Measurements from ENCODE around the gene MEPE.

The MEPE gene

GRCh38 chr4:87844452-87844851, 11.7 kb downstream of the MEPE start:
- DNase-seq, result no peak

GRCh38 chr4:87846226-87846625, 13.5 kb downstream of the MEPE start:
- no peak for DNase-seq

DNA sequence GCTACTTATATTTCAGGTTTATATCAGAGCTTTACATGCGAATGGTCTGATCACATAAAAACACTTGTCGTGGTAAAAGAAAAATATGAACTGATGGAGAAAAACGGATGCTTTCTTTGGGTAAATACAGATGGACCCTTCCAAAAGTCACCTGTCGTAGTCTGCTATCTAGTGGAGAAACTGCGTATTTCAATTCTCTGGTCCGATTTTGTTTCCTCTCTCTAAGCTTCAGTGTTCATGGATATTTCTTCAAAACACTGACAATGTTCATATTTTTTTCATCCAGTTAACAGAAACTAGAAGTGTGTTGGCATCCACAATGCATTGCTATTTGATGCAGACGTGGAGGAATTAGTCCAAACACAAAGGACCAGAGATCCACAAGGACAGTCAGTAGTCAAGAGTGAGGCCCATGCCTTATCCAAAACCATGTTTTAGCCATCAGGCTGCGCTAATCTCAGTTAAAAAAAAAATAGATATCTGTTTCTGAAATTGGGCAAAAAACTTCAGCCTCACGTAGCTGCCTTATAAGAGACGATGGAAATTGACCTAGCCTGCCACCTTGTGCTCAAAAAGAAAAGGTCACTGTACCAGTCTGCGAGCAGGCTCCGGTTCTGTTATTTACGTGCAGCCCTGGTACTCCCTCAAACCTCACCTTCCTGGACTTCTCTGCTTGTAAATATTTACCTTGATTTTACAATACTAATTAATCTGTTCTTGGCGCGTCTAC, 16.0 kb downstream of the MEPE start:
- DNase-seq, result peak; percentile 28

DNA sequence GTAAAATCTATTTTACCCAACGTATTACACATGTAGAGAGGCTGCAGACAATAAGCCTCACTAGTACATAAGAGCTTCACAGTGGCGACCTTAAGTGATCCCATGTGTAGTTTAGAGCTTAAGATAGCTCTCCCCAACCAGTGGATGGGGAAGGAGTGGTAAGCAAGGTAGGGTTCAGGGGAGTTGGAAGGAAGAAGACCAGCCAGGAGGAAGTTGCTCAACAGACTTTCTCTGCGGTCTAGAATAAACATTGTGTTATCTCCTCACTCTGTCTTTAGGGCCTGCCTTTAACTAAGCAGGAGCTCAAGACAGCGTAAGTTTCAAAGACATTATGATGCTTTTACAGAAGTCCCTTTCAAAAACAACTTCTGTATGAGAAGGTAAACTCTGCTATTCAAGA, 16.8 kb downstream of the MEPE start:
- DNase-seq, result no peak

DNA sequence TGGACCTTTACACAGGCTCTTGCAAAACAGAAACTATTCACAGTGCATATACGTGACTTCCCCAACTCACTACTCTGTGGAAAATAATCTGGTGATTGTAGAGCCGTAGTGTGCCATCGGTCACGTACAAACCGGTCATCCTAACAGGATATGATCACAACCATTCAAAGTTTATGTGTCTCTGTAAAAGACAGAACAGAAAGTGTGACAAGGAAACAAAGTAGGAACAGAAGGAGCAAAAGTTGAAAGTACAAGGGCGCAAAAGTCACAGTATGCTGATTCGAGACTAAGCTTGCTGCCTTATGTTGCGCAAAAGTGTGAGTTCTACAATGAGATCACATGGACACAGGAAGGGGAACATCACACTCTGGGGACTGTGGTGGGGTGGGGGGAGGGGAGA, 18.6 kb downstream of the MEPE start:
- DNase-seq, result no peak

- no peak for DNase-seq
Observed at GRCh38 chr4:87851953-87852352, 19.2 kb downstream of the MEPE start.

DNA sequence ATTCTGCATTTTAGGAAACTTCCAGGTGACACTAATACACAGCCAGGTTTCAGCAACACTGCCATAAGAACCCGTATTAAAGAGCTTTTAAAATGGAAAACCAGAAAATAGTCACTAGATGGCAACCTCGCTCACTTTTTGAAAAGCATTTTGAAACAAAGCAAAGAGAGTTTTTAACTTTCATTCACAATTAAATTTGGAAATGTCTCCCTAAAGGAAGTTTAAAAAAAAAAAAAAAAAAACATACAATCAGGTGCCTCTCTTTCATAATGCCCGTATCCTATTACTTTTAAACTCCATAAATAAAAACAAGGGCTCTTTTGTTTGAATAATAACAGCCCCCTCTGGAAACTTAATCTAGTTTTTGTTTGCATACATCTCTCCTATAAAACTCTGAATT, 20.3 kb downstream of the MEPE start:
- DNase-seq, result no peak

- no peak for DNase-seq
Observed at GRCh38 chr4:87853891-87854290, 21.1 kb downstream of the MEPE start.

- DNase-seq, result no peak
Observed at GRCh38 chr4:87855559-87855958, 22.8 kb downstream of the MEPE start.

DNA sequence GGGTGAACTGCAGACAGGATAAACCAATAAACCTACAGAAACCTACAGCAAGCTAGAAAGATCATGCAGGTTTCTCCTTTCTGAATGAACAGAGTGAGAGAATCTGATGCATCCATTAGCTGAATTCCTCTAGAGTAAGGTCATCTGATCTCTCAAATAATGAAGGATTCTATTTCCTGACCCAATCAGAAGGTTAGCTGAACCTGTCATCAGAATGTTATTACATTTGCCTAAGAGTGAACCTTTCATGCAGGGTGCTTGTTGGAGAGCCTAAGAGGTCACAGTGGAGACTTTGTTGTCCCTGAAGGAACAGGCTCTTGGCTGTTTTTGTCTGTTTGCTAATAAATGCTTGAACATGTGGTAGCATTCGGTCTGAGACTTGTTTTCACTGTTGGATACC, 24.0 kb downstream of the MEPE start:
- DNase-seq, result no peak

DNA sequence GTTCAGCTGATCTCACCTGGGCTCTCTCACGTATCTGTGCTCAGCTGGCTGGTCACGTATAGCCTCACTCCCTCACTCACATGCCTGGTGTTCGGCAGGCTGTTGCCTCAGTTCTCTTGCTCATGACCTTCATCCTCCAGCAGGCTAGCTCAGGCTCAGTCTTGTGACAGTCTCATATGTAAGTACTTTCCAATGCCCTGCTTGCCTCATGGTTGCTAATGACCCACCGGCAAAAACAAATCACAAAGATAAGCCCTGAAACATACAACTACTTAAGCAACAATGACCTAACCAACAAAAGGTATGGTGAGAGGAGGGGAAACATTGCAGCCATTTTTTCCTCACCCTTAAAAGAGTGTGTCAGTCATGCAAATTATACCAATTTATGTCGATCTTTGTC, 25.0 kb downstream of the MEPE start:
- DNase-seq, result no peak

DNA sequence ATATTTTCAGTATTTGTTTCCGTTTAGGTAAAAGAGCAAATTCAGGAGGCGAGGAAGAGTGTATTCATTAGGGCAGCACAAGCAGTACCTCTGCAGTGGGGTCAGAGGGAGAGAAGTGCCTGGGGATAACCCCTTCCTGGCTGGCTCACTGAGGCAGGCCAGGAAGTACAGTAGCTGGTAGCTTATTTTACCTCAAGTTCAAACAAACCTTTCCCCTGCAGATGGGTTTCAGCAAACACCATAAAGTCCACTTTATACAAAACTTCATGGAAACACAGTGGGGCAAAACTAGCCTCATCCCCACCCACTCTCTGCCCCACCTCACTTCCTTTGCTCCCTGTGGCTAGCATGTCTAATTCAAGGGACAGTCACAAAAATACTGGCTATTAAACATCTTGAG, 29.5 kb downstream of the MEPE start:
- no peak for DNase-seq

GRCh38 chr4:87863486-87863885, 30.7 kb downstream of the MEPE start:
- no peak for DNase-seq

DNA sequence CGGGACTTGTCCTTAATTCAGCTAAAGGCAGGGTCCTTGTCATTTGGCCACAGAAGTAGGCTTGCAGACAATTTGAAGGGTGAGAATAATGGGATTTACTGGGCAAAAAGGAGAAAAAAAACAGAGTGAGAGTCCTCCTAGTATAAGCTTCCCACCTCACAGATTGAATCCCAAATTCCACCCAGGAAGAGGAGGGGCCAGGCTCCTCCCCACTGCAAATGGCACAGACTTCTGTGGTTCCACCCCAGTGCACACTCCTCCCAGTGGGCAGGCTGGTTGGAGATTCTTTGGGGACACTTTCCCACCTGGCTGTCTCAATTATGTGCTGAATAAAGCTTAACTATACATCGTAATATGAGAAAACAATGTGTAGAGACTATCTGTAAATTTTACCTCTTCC, 31.6 kb downstream of the MEPE start:
- DNase-seq, result no peak

DNA sequence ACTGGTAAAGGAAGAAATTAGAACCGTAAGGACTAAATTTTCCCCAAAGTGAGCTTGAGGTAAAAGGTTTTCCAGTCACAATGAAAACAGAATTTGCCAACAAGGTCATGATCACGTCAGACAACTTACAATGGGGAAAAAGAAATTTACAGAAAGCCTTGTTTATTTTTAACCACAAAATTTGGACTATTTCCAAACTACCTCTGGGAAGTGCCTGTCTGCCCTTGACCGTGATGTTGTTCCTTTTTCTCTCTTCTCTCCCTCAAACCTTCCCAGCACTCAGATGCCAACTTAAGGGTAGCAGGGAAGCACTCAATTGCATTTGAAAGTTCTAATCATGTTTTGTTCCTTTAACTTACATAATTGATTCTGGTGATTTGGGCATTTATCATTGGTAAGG, 32.5 kb downstream of the MEPE start:
- no peak for DNase-seq

- DNase-seq, result no peak
Observed at GRCh38 chr4:87865960-87866598, 33.3 kb downstream of the MEPE start.

GRCh38 chr4:87868522-87868921, 35.8 kb downstream of the MEPE start:
- no peak for DNase-seq

GRCh38 chr4:87872028-87872427, 39.3 kb downstream of the MEPE start:
- no peak for DNase-seq

GRCh38 chr4:87875191-87875590, 42.4 kb downstream of the MEPE start:
- no peak for DNase-seq

- DNase-seq, result no peak
Observed at GRCh38 chr4:87880106-87880505, 47.3 kb downstream of the MEPE start.

DNA sequence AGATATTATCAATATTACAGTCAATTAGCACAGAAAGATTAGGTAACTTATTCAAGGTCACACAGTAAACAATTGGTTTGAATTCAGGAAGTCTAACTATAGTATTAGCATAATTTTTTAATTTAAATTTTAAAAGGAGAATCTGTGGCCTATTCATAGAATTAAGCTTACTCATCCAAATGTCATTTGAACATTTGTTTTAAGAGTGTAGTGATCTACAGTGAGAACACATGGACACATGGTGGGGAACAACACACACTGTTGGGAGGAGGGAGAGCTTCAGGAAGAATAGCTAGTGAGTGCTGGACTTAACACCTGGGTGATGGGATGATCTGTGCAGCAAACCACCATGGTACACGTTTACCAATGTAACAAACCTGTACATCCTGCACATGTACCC, 48.3 kb downstream of the MEPE start:
- no peak for DNase-seq

- no peak for DNase-seq
Observed at GRCh38 chr4:87882321-87882720, 49.6 kb downstream of the MEPE start.

DNA sequence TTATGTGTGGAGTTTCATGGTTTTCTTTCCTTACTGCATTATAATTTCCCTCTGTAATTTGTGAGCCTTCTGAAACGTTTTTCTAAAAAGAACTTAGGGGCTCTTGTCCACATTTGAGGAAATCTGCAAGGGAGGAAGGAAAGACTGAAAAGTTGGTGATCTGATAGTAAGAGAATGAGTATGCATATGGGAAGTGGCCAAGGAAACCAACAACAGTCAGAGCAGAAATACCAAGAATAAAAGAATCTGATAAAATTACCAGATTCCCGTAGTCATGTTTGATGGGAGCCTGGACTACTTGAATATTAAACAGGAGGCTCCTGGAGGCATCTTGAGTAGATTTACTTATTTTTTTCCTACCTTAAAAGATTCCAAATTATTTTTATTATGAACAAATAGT, 50.1 kb downstream of the MEPE start:
- no peak for DNase-seq

GRCh38 chr4:87884976-87885549, 52.3 kb downstream of the MEPE start:
- DNase-seq, result no peak

GRCh38 chr4:87886083-87886482, 53.3 kb downstream of the MEPE start:
- no peak for DNase-seq
